HUES64 (cell line): ENCODE data around the gene DNASE1L1.
A peak's percentile ranks its signal among the peaks of the same experiment; 100 is the strongest.

Experiments
- H3K27ac ChIP-seq: 2 replicates; pipeline ENCODE4 v1.7.0; 2013; ENCODE audit warnings: low read depth, low read length, inconsistent platforms
- H3K27me3 ChIP-seq: 2 replicates; pipeline ENCODE4 v1.6.1; 2013; ENCODE audit warnings: mild to moderate bottlenecking, low read length; ENCODE audit not compliant: insufficient read depth
- H3K36me3 ChIP-seq: 2 replicates; pipeline ENCODE4 v1.6.1; 2013; ENCODE audit warnings: mild to moderate bottlenecking, low read length; ENCODE audit not compliant: insufficient read depth
- H3K4me1 ChIP-seq: 2 replicates; pipeline ENCODE4 v1.6.1; 2013; ENCODE audit warnings: mild to moderate bottlenecking, low read length, moderate library complexity; ENCODE audit not compliant: insufficient read depth
- H3K4me3 ChIP-seq: 2 replicates; pipeline ENCODE4 v1.5.1; 2013; ENCODE audit warnings: mild to moderate bottlenecking, low read length, moderate library complexity
- H3K9ac ChIP-seq: 2 replicates; pipeline ENCODE4 v1.6.1; 2013; ENCODE audit warnings: mild to moderate bottlenecking, low read depth, low read length
- H3K9me3 ChIP-seq: 2 replicates; pipeline ENCODE4 v1.6.1; 2013; ENCODE audit warnings: low read depth, low read length; ENCODE audit not compliant: insufficient read depth
- WGBS: fragments of 150-250, 120-280 bp; methylation state at CpG from one replicate; pipeline ENCODE4 v1.1.7; 2013; ENCODE audit warnings: missing lambda C conversion rate; 5-methylcytosine and 5-hydroxymethylcytosine counted together

DNASE1L1 gene

GRCh38 chrX:154443992-154444754 is 35.1 kb upstream of the DNASE1L1 start, which contains the start of gene FAM50A:
TSS of gene FAM50A (plus strand) at chrX:154444141. CDS start at chrX:154444236, 95 bp downstream.
- 2% methylated on average over 94 of the region's 94 CpGs for WGBS
- H3K36me3 ChIP-seq: peaks cover 39% of the 10 kb centered on the region
- no peaks in the 10 kb centered on the region for H3K27me3 ChIP-seq
- no peaks in the 10 kb centered on the region for H3K9me3 ChIP-seq
- peak within 1 kb of the TSS; percentile 55; the same call in 1 of the 2 replicates for H3K27ac ChIP-seq
- H3K4me3 ChIP-seq: peak within 1 kb of the TSS; percentile 65
- H3K9ac ChIP-seq: peak within 1 kb of the TSS; percentile 70
- no peaks in the 10 kb centered on the region for H3K4me1 ChIP-seq

GRCh38 chrX:154443479-154443910 is 34.4 kb upstream of the DNASE1L1 start:
- Histone ChIP-seq H3K4me3 (peak overlapping the region; percentile 47), H3K27me3 (no peaks in the 10 kb centered on the region), H3K9me3 (no peaks in the 10 kb centered on the region), H3K36me3 (peaks cover 39% of the 10 kb centered on the region), H3K4me1 (no peaks in the 10 kb centered on the region), H3K9ac (peak overlapping the region; percentile 36; the same call in 1 of the 2 replicates), H3K27ac (peak overlapping the region; percentile 55; the same call in 1 of the 2 replicates)
- WGBS: 17% methylated on average over 10 of the region's 10 CpGs

- Histone ChIP-seq H3K27me3 (no peaks in the 10 kb centered on the region), H3K36me3 (peaks cover 34% of the 10 kb centered on the region), H3K9ac (no peak overlapping the region), H3K9me3 (no peaks in the 10 kb centered on the region), H3K27ac (no peak overlapping the region), H3K4me3 (no peak overlapping the region), H3K4me1 (no peaks in the 10 kb centered on the region)
- WGBS: 92% methylated on average over 21 of the region's 21 CpGs
Observed at GRCh38 chrX:154441984-154442707, 33.1 kb upstream of the DNASE1L1 start.

GRCh38 chrX:154441564-154441963 is 32.5 kb upstream of the DNASE1L1 start:
- H3K9me3 ChIP-seq: no peaks in the 10 kb centered on the region
- H3K36me3 ChIP-seq: peaks cover 34% of the 10 kb centered on the region
- H3K27me3 ChIP-seq: no peaks in the 10 kb centered on the region
- H3K4me1 ChIP-seq: no peaks in the 10 kb centered on the region
- no peak overlapping the region for H3K27ac ChIP-seq
- no peak overlapping the region for H3K4me3 ChIP-seq
- 94% methylated on average over 11 of the region's 11 CpGs for WGBS
- H3K9ac ChIP-seq: no peak overlapping the region

- Histone ChIP-seq H3K9me3 (no peaks in the 10 kb centered on the region), H3K27ac (no peak overlapping the region)
- 94% methylated on average over 17 of the region's 17 CpGs for WGBS
Observed at GRCh38 chrX:154440623-154441357, 31.7 kb upstream of the DNASE1L1 start.

GRCh38 chrX:154439841-154440240 is 30.8 kb upstream of the DNASE1L1 start:
- Histone ChIP-seq H3K36me3 (peaks cover 38% of the 10 kb centered on the region), H3K9ac (no peak overlapping the region), H3K4me3 (no peak overlapping the region), H3K27ac (no peak overlapping the region), H3K4me1 (0 out of 2 replicates have a peak, but pooled peaks cover 3% of the 10 kb centered on the region), H3K27me3 (no peaks in the 10 kb centered on the region), H3K9me3 (no peaks in the 10 kb centered on the region)
- 93% methylated on average over 13 of the region's 18 CpGs for WGBS

More at GRCh38 chrX:154440623-154441357, 31.7 kb upstream of the DNASE1L1 start:
- Histone ChIP-seq H3K4me3 (no peak overlapping the region), H3K36me3 (peaks cover 34% of the 10 kb centered on the region), H3K27me3 (no peaks in the 10 kb centered on the region), H3K4me1 (0 out of 2 replicates have a peak, but pooled peaks cover 3% of the 10 kb centered on the region), H3K9ac (no peak overlapping the region)

- H3K4me3 ChIP-seq: peak overlapping the region; percentile 77
- peaks cover 47% of the 10 kb centered on the region for H3K36me3 ChIP-seq
- H3K27ac ChIP-seq: no peak overlapping the region
- no peaks in the 10 kb centered on the region for H3K9me3 ChIP-seq
- H3K4me1 ChIP-seq: 0 out of 2 replicates have a peak, but pooled peaks cover 3% of the 10 kb centered on the region
- H3K27me3 ChIP-seq: no peaks in the 10 kb centered on the region
- no peak overlapping the region; the same call in 1 of the 2 replicates for H3K9ac ChIP-seq
- 72% methylated on average over 27 of the region's 28 CpGs for WGBS
Observed at GRCh38 chrX:154437971-154438893, 29.2 kb upstream of the DNASE1L1 start.

GRCh38 chrX:154436983-154437752 is 28.1 kb upstream of the DNASE1L1 start, which contains the start of gene GDI1:
TSS of gene GDI1 (plus strand) at chrX:154437154. CDS start at chrX:154437255, 101 bp downstream.
- H3K4me1 ChIP-seq: 0 out of 2 replicates have a peak, but pooled peaks cover 3% of the 10 kb centered on the region
- under 1% methylated on average over 76 of the region's 93 CpGs for WGBS
- peak within 1 kb of the TSS; percentile 81; the same call in 1 of the 2 replicates for H3K27ac ChIP-seq
- H3K4me3 ChIP-seq: peak within 1 kb of the TSS; percentile 77
- H3K9ac ChIP-seq: peak within 1 kb of the TSS; percentile 73
- H3K27me3 ChIP-seq: no peaks in the 10 kb centered on the region
- no peaks in the 10 kb centered on the region for H3K9me3 ChIP-seq
- peaks cover 42% of the 10 kb centered on the region for H3K36me3 ChIP-seq

GRCh38 chrX:154436374-154436982 is 27.4 kb upstream of the DNASE1L1 start:
- Histone ChIP-seq H3K27me3 (no peaks in the 10 kb centered on the region), H3K4me3 (peak overlapping the region; percentile 77), H3K27ac (peak overlapping the region; percentile 81; the same call in 1 of the 2 replicates), H3K9me3 (no peaks in the 10 kb centered on the region), H3K9ac (peak overlapping the region; percentile 73), H3K4me1 (0 out of 2 replicates have a peak, but pooled peaks cover 3% of the 10 kb centered on the region), H3K36me3 (peaks cover 40% of the 10 kb centered on the region)
- 4% methylated on average over 46 of the region's 78 CpGs for WGBS
